H1 (cell line): ENCODE results near the gene CD58. TPM values are rescaled to one million over a fixed set of nuclear protein-coding genes. Genes with fewer than 3 reads are reported as not detected.

Source experiments
- CTCF ChIA-PET: fragments of 300-600 bp; sonication (Branson Sonifier 250); formaldehyde crosslinking; loops from one replicate; lab custom pipeline; 2021; ENCODE audit not compliant: partially characterized antibody; lab: Charles Lee
- POLR2A ChIA-PET: fragments of 300-600 bp; sonication (Branson Sonifier 250); formaldehyde crosslinking; loops from one replicate; lab custom pipeline; 2021; ENCODE audit warnings: inconsistent platforms; ENCODE audit not compliant: partially characterized antibody; lab: Charles Lee
- DNase-seq, 2 experiments: peaks; one replicate each; pipeline versions ENCODE4 v3.0.0 to v3.0.0-alpha.2; 2010 to 2022; ENCODE audit warnings: low spot score in 2 of 2, low read depth in 1 of 2, mixed read lengths in 1 of 2
- FAIRE-seq: peaks from 2 replicates; lab custom pipeline; 2011; peaks lifted over from hg19 to GRCh38; lab: Jason Lieb, UNC
- H2AFZ ChIP-seq: 2 replicates; pipeline ENCODE4 v1.8.1; 2012; ENCODE audit warnings: low read length, inconsistent platforms
- H2AK5ac ChIP-seq: 2 replicates; pipeline ENCODE4 v1.6.1; 2013; ENCODE audit warnings: low read depth, low read length
- H2BK120ac ChIP-seq: replicated peaks from 2 replicates; pipeline ENCODE3; 2013; ENCODE audit warnings: low read depth, low read length, inconsistent platforms
- H2BK12ac ChIP-seq: 2 replicates; pipeline ENCODE4 v1.6.1; 2013; ENCODE audit warnings: low read depth, low read length
- H2BK15ac ChIP-seq: 2 replicates; pipeline ENCODE4 v1.6.1; 2013; ENCODE audit warnings: low read length
- H2BK20ac ChIP-seq: 2 replicates; pipeline ENCODE4 v1.6.1; 2013; ENCODE audit warnings: low read length
- H2BK5ac ChIP-seq: 2 replicates; pipeline ENCODE4 v1.6.1; 2013; ENCODE audit warnings: low read depth, low read length
- H3K14ac ChIP-seq: 2 replicates; pipeline ENCODE4 v1.6.1; 2013; ENCODE audit warnings: inconsistent platforms; ENCODE audit not compliant: insufficient read length
- H3K18ac ChIP-seq: 2 replicates; pipeline ENCODE4 v1.6.1; 2013; ENCODE audit warnings: low read length; ENCODE audit errors: extremely low read depth
- H3K23ac ChIP-seq: 2 replicates; pipeline ENCODE4 v1.6.1; 2013; ENCODE audit warnings: inconsistent platforms; ENCODE audit not compliant: insufficient read length
- H3K23me2 ChIP-seq: 2 replicates; pipeline ENCODE4 v1.6.1; 2013; ENCODE audit warnings: low read depth, low read length
- H3K27ac ChIP-seq: 2 replicates; pipeline ENCODE4 v1.6.1; 2011; ENCODE audit warnings: low read depth, low read length, inconsistent platforms
- H3K27me3 ChIP-seq, 4 experiments: replicated peaks in 1 of 4; 1 replicate in 1 of 4; 2 replicates in 3 of 4; pipeline versions ENCODE4 v1.6.1 to v1.8.1; 2011 to 2013; ENCODE audit warnings: low read length in 3 of 4, mild to moderate bottlenecking in 3 of 4, inconsistent platforms in 2 of 4, mixed read lengths in 2 of 4, moderate library complexity in 1 of 4; ENCODE audit not compliant: control insufficient read depth in 3 of 4, insufficient read depth in 3 of 4; ENCODE audit errors: extremely low read depth in 1 of 4
- H3K36me3 ChIP-seq, 4 experiments: 2 replicates each; pipeline versions ENCODE4 v1.6.1 to v1.8.1; 2011 to 2013; ENCODE audit warnings: mild to moderate bottlenecking in 4 of 4, low read length in 3 of 4, moderate library complexity in 2 of 4, control low read depth in 1 of 4, inconsistent platforms in 1 of 4; ENCODE audit not compliant: insufficient read depth in 4 of 4, control insufficient read depth in 2 of 4
- H3K4ac ChIP-seq: replicated peaks from 2 replicates; pipeline ENCODE3; 2013; ENCODE audit warnings: low read length, low read depth, mixed read lengths, inconsistent platforms; ENCODE audit not compliant: insufficient read length
- H3K4me1 ChIP-seq, 4 experiments: replicated peaks in 1 of 4; 1 replicate in 1 of 4; 2 replicates in 3 of 4; pipeline versions ENCODE4 v1.6.1 to v1.8.1; 2011 to 2013; ENCODE audit warnings: low read length in 3 of 4, inconsistent platforms in 2 of 4, mixed read lengths in 1 of 4; ENCODE audit not compliant: insufficient read depth in 4 of 4, control insufficient read depth in 3 of 4
- H3K4me2 ChIP-seq, 2 experiments: 2 replicates each; pipeline versions ENCODE4 v1.6.1 to v1.8.1; 2011 to 2013; ENCODE audit warnings: low read depth in 2 of 2, low read length in 2 of 2, control low read depth in 1 of 2, inconsistent platforms in 1 of 2, mild to moderate bottlenecking in 1 of 2; ENCODE audit not compliant: insufficient read depth in 1 of 2
- H3K4me3 ChIP-seq, 4 experiments: fragments of 200-600, 300-600 bp in 1 of 4; sonication (generic), shearing (Covaris generic), sonication (Bioruptor Twin) in 1 of 4; 2 replicates each; pipeline versions ENCODE4 v1.5.1 to v1.8.1; 2011 to 2016; ENCODE audit warnings: low read length in 4 of 4, low read depth in 3 of 4, control low read depth in 2 of 4, inconsistent platforms in 2 of 4, mild to moderate bottlenecking in 2 of 4, mixed read lengths in 1 of 4, moderate library complexity in 1 of 4; ENCODE audit not compliant: insufficient read depth in 2 of 4; ENCODE audit errors: extremely low read depth in 1 of 4
- H3K56ac ChIP-seq: replicated peaks from 2 replicates; pipeline ENCODE3; 2013; ENCODE audit warnings: low read depth, mild to moderate bottlenecking, mixed read lengths, low read length, inconsistent platforms; ENCODE audit not compliant: insufficient read length
- H3K79me1 ChIP-seq: 2 replicates; pipeline ENCODE4 v1.6.1; 2013; ENCODE audit warnings: low read depth, low read length, control low read depth
- H3K79me2 ChIP-seq, 2 experiments: 2 replicates each; pipeline versions ENCODE4 v1.6.1 to v1.8.1; 2012 to 2013; ENCODE audit warnings: low read length in 2 of 2, mild to moderate bottlenecking in 2 of 2, inconsistent platforms in 1 of 2; ENCODE audit not compliant: insufficient read depth in 2 of 2, control insufficient read depth in 1 of 2
- H3K9ac ChIP-seq, 4 experiments: replicated peaks in 1 of 4; 1 replicate in 1 of 4; 2 replicates in 3 of 4; pipeline versions ENCODE4 v1.6.1 to v1.8.1; 2011 to 2013; ENCODE audit warnings: low read depth in 3 of 4, low read length in 3 of 4, control low read depth in 2 of 4, mild to moderate bottlenecking in 2 of 4, moderate library complexity in 2 of 4, inconsistent platforms in 1 of 4; ENCODE audit errors: extremely low read depth in 1 of 4
- H3K9me3 ChIP-seq, 2 experiments: 2 replicates each; pipeline versions ENCODE4 v1.6.1 to v1.8.1; 2012 to 2013; ENCODE audit warnings: mild to moderate bottlenecking in 2 of 2, moderate library complexity in 2 of 2, control low read depth in 1 of 2, inconsistent platforms in 1 of 2, low read depth in 1 of 2, low read length in 1 of 2, mixed read lengths in 1 of 2; ENCODE audit not compliant: insufficient read depth in 2 of 2
- H4K20me1 ChIP-seq, 2 experiments: replicated peaks in 1 of 2; 2 replicates each; pipeline versions ENCODE3 to v1.8.1; 2011 to 2013; ENCODE audit warnings: inconsistent platforms in 2 of 2, low read length in 2 of 2, mild to moderate bottlenecking in 1 of 2; ENCODE audit not compliant: insufficient read depth in 2 of 2, control insufficient read depth in 1 of 2
- H4K5ac ChIP-seq: 2 replicates; pipeline ENCODE4 v1.6.1; 2013; ENCODE audit warnings: low read length, low read depth, mixed read lengths, inconsistent platforms; ENCODE audit not compliant: insufficient read length
- H4K8ac ChIP-seq: 2 replicates; pipeline ENCODE4 v1.8.0; 2013; ENCODE audit warnings: mild to moderate bottlenecking, moderate library complexity, low read length, inconsistent platforms; ENCODE audit not compliant: insufficient read depth; ENCODE audit errors: extremely low read depth
- H4K91ac ChIP-seq: replicated peaks from 2 replicates; pipeline ENCODE3; 2013; ENCODE audit warnings: low read length, mixed read lengths, inconsistent platforms; ENCODE audit not compliant: insufficient read length
- ASH2L ChIP-seq: fragments of 200-600, 300-600 bp; sonication (generic); IDR thresholded peaks from one replicate; pipeline ENCODE4 v1.7.1; 2017; ENCODE audit warnings: low read length
- NANOG ChIP-seq: IDR thresholded peaks from 2 replicates; pipeline ENCODE4 v1.6.1; 2011; ENCODE audit warnings: low read length, low read depth, mild to moderate bottlenecking, inconsistent platforms; ENCODE audit not compliant: insufficient read depth, poor library complexity, severe bottlenecking
- SP4 ChIP-seq: IDR thresholded peaks from 2 replicates; pipeline ENCODE4 v1.6.1; 2012; ENCODE audit warnings: low read length, inconsistent platforms
- ZNF274 ChIP-seq: IDR thresholded peaks from 2 replicates; pipeline ENCODE4 v1.7.0; 2012; ENCODE audit warnings: low read length, borderline replicate concordance; ENCODE audit errors: extremely low read depth
- WGBS, 2 experiments: shearing (Covaris generic) in 1 of 2; methylation state at CpG; one replicate each; pipeline versions ENCODE4 v1.1.6 to v1.1.7; 2013 to 2015; ENCODE audit warnings: low lambda C conversion rate in 2 of 2, mixed read lengths in 2 of 2, inconsistent platforms in 1 of 2, low coverage in 1 of 2, missing lambda C conversion rate in 1 of 2; ENCODE audit not compliant: insufficient replicate concordance in 2 of 2, insufficient coverage in 1 of 2, insufficient read length in 1 of 2; ENCODE audit errors: extremely low coverage in 1 of 2, missing lambda C conversion rate in 1 of 2; 5-methylcytosine and 5-hydroxymethylcytosine counted together
- polyA plus RNA-seq, 7 experiments: library from polyadenylated mRNA; depleted of rRNA in 3 of 7; stranded (reverse) in 5 of 7; unstranded in 2 of 7; fragments of >200 nt in 5 of 7; fragments of 200-250 nt in 2 of 7; gene quantifications; 1 replicate in 5 of 7; 2 replicates in 1 of 7; 4 replicates in 1 of 7; pipeline versions ENCODE4 v1.2.1 to v1.2.3, GENCODE V29; 2011 to 2013; ENCODE audit warnings: missing spikeins in 2 of 7, mixed read lengths in 2 of 7
- total RNA-seq: library from RNA; stranded (reverse); fragmentation: NEBNext Ultra II Directional; extraction: Animal tissue kit (Norgen Biotek cat#: 25700); gene quantifications from 2 replicates; pipeline ENCODE4 v1.2.1, GENCODE V29; 2021

CD58 gene
- total and polyA plus RNA-seq, 2 of the 8 experiments (the other 6 are each of a cell fraction or from before 2014, with no cell fraction given): 5.3 to 5.5 TPM

DNA sequence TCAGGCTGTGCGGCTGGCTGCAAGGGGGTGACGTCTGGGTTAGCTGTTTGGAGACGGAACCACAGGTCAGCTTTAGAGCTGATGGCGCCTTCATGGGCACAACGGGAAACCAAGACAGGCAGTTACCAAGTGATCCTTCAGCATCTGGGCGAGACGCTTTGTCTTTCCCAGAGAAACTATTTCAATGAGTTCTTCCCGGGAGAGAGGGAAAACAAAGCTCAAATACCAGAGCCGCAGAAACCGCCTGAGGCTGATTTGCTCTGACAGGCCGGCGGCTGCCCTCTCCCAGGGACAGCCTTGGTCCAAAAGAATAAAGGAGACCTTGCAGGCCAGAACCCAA is 76.5 kb downstream of the CD58 start:
- ChIA-PET POLR2A (no interaction called here), CTCF (interaction anchor here (0.6 to 3.2 kb wide), 5 partner anchors 10 to 355 kb away, joined by 3 to 31 read pairs (median 4); no protein-coding TSS in a partner anchor)
- H4K91ac ChIP-seq: no peak overlapping the region
- no peaks in the 10 kb centered on the region for H3K27me3 ChIP-seq
- H2BK15ac ChIP-seq: no peak overlapping the region
- no peak overlapping the region for H3K23ac ChIP-seq
- no peaks in the 10 kb centered on the region for H3K9me3 ChIP-seq
- no peaks in the 10 kb centered on the region; a peak in 1 of 7 replicates for H3K4me1 ChIP-seq
- H3K27ac ChIP-seq: no peak overlapping the region
- no peaks in the 10 kb centered on the region for H3K23me2 ChIP-seq
- no peak overlapping the region for H2BK120ac ChIP-seq
- no peak overlapping the region for H2AFZ ChIP-seq
- H4K8ac ChIP-seq: 0 out of 2 replicates have a peak overlapping the region, but pooled peaks have one; percentile 63
- no peak overlapping the region for H2AK5ac ChIP-seq
- H3K9ac ChIP-seq: no peak overlapping the region
- FAIRE-seq: no peak
- no peak overlapping the region for H3K4me3 ChIP-seq
- H3K4ac ChIP-seq: no peak overlapping the region
- no peak overlapping the region for H2BK12ac ChIP-seq
- no peak overlapping the region for H3K18ac ChIP-seq
- DNase-seq: no peak
- H4K5ac ChIP-seq: no peak overlapping the region
- H3K79me2 ChIP-seq: no peaks in the 10 kb centered on the region
- H3K56ac ChIP-seq: no peak overlapping the region
- H4K20me1 ChIP-seq: no peaks in the 10 kb centered on the region
- H3K36me3 ChIP-seq: no peaks in the 10 kb centered on the region
- TF ChIP-seq ZNF274: no peak
- no peak for TF ChIP-seq ASH2L
- no peak for TF ChIP-seq SP4
- no peak for TF ChIP-seq NANOG
- no peak overlapping the region for H2BK5ac ChIP-seq
- no peaks in the 10 kb centered on the region for H3K79me1 ChIP-seq
- no peak overlapping the region for H3K14ac ChIP-seq
- 89% methylated on average over 12 of the region's 12 CpGs; no CpG with 5 or more reads in 1 of the 2 experiments for WGBS, 2 experiments
- H3K4me2 ChIP-seq: no peak overlapping the region
- no peak overlapping the region for H2BK20ac ChIP-seq
